Limb (tissue), 2 donors: Measurements from ENCODE around the gene SMAD7.

Experiments used
- DNase-seq, 2 donors: peaks; one replicate each; pipeline ENCODE4 v3.0.0-alpha.2; 2016; ENCODE audit errors: extremely low spot score in 2 of 2

Gene SMAD7

DNA sequence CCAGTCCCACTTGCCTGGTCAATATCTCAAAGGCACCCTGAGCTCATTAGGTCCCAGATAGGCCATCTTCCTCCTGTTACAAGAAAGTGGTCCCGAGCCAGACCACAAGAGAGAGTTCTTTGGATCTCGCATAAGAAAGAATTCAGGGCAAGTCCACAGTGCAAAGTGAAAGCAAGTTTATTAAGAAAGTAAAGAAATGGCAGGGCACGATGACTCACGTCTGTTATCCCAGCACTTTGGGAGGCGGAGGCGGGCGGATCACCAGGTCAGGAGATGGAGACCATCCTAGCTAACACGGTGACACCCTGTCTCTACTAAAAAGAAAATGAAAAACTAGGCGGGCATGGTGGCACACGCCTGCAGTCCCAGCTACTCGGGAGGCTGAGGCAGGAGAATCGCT, 10.8 kb upstream of the SMAD7 start:
- no peak for DNase-seq

GRCh38 chr18:48959921-48960920, 9.5 kb upstream of the SMAD7 start:
- no peak for DNase-seq

DNA sequence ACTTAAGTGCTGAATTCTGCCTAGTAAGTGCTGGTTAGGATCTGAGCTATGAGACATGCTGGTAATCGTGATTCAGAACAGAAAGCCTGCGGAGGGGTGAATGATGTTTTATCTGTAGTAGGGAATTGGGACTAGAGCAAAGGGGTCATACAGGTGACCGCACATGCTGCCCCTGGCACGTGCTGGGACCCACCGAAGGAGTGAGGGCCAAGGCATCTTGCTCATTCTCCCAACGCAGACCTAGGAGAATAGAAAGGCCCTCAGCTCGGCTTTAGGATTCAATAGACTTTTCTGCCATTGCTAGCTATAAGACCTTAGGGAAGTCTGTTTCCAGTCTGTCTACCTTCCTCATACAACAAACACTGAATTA, 8.8 kb upstream of the SMAD7 start:
- no peak for DNase-seq

DNA sequence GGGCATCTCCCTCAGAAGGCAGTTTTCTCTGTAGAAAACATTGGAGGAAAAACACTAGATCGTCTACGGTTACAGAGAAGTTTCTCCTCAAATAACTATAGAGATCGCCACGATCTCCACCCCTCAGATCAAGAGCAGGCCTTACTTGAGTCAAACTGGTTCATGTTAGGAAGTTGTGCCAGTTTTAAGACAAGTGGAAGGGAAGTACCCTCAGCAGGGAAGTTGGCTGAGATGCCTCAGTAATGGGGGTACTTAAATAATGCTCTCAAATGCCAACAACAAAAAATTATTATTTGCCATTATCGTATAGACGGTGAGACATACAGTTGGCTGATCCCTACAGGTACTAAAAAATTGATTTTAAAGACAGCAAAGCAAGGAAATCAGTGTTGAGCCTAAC, 8.2 kb upstream of the SMAD7 start:
- no peak for DNase-seq

DNA sequence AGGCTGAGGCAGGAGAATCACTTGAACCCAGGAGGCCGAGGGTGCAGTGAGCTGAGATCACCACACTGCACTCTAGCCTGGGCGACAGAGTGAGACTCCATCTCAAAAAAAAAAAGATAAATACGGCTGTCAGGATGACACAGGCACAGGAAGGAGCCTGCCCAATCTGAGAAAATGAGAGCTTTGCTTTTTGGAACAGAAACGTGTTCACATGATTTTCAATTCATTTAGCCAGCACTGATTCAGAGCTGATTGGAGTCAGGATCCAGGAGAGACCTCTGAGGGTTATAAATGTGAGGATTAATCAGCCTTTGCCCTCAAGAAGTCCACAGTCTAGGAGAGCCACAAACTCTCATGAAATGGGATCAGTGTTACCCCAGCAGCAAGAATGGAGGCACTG, 6.9 kb upstream of the SMAD7 start:
- DNase-seq: no peak

GRCh38 chr18:48957136-48957535, 6.4 kb upstream of the SMAD7 start:
- DNase-seq: no peak

DNA sequence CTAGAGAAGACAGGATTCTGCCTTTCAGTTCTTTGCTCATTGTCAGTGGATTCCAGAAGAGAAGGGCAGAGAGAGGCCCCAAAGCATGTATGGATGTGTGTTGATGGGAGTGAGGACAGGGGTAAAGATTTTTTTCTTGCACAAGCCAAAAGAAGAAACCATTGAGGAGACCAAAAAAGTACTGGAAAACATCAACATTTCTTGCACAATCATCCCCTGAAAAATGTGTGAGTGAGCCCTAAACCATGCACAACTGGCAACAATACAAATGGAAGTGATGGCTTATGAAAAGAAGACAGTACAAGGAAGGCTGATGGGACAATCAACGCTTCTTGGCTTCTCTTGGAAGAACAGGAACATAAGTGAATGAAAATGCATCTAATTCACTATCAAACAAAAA, 5.6 kb upstream of the SMAD7 start:
- no peak for DNase-seq

GRCh38 chr18:48955830-48956261, 5.1 kb upstream of the SMAD7 start:
- DNase-seq: no peak

GRCh38 chr18:48954886-48955819, 4.4 kb upstream of the SMAD7 start:
- DNase-seq: no peak

DNA sequence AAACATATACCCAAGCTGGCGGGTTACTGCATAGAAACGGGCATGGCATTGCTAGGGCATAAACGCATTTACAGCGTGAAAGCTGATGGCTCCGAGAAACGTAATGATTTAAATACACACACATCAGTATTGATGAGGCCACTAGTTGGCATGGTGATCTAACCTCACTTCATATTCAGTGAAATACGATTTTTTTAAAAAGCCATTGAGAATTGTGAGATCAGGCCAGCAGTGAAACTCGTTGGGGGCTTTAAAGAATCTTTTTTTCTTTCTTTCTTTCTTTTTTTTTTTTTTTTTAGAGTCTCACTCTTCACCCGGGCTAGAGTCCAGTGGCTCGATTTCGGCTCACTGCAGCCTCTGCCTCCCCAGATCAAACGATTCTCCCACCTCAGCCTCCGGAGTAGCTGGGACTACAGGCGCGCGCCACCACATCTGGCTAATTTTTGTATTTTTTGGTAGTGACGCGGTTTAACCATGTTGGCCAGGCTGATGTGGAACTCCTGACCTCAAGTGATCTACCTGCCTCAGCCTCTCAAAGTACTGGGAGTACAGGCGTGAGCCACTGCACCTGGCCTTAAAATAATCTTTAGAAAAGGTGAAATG, 2.4 kb upstream of the SMAD7 start:
- no peak for DNase-seq

DNA sequence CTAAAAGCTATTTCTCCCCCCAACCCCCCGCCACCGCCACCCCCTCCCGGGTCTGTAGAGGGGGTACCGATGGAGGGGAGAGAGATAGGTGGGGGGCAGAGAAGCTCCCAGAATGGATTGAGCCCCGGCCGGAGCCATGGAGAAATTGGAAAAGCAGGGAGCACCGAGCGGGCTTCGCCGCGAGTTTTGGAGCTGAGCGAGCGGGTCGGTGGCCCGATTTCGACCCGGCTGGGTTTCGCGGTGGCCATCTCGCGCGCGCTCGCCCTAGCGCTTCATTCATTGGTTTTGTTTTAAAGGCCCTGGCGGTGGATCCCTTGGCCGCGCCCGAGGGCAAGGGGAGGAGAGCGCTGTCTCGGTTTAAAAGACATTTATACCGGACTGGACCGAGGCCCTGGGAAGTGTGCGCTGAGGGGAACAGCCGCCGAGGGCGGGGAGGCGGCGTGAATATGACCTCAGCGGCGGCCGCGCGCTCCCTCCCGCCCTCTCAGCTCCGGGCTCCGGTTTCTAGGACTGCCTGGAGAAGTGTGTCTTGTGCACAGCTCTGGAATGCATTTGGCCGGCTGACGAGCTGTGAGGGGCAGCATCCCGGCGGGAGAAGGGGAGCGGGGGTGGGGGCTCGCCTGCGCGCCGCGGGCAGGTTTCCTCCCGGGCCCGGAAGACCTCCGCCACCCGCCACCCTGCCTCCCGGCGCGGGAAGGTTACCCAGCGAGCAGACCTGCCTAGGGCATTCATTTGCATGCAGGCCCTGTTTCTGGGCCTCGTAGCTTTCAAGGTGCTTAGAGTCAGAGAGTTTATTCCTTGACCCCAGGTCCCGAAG, 1.7 kb upstream of the SMAD7 start:
- DNase-seq: peak; percentile 88 to 90

- DNase-seq: peak; percentile 87 to 91
Observed at GRCh38 chr18:48951448-48952286, 902 bp upstream of the SMAD7 start.

- DNase-seq: peak in 1 of 2 donors; percentile 70
Observed at GRCh38 chr18:48949606-48950535, 894 bp downstream of the SMAD7 start.

DNA sequence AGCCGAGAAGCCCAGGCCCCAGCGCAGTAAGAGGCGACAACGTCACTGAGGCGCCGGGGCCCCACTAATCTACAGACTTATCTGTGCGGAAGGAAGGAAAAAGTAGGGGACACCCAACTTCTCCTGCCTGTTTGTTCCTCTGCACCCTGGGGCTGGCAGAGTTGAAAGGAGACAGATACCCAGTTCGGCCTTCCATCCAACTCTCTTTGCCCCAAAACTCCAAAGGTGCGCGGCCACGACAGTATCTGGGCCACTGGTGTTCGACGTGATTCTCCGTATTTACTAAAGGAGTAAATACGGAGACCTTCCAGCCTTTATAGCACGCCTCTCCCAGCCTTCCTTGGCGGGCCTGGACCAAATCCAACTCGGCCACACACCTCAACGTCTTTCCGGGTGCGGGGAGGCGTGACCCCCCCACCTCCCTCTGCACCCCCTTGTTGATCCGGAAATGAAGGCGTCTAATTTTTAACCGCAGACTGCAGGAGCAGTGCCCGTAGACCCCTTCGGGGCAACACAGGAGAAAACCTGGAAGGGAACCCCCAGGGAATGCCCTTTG, 1.6 kb downstream of the SMAD7 start:
- peak in 1 of 2 donors; percentile 66 for DNase-seq

DNA sequence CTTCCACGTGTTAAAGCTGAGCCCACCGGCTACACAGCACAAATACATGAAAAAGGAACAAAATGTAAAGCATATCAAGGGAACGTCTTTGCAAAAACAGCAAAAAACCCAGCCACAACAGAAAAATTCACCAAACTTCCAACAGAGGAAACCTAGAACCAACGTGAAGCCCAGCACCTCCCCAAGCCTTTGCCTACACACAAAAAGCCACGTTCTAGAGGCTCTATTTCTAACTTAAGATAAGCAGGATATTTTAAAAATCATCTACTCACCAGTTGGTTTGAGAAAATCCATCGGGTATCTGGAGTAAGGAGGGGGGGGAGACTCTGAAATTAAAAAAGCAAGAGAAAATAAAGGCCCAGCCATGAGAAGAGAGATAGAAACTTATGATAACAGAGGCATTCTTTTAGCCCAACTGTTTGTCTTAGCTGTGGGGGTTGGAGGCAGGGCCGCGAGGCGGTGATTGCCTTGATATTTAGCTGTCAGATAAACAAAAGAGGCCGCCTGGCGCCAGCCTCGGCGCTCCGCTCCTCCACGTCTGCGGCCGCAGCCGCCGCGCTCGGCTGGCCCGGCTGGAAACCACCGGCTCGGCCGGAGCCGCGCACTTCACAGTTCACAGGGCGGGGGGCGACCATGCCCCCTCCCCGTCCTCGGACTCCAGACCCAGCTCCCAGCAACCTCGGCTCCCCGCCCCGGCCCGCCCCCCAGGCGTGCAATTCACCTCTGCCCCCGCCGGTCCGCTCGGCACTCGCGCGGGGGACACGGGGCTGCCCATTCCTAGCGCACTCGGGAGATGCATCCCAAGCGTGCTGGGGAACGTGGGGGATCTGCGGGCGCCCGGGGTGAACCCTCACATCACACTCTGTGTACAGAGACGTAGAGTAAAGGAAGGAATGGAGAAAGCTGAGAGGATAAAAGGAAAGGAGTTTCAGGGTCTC, 2.4 kb downstream of the SMAD7 start:
- DNase-seq: peak in 1 of 2 donors; percentile 69

GRCh38 chr18:48947560-48947959, 3.2 kb downstream of the SMAD7 start:
- no peak for DNase-seq

- DNase-seq: no peak
Observed at GRCh38 chr18:48947092-48947491, 3.7 kb downstream of the SMAD7 start.
